Fibroblast of villous mesenchyme (primary cell): ENCODE results near the gene PARN. TPM values are rescaled to one million over a fixed set of nuclear protein-coding genes. Genes with fewer than 3 reads are reported as not detected.
"Not testable (repeated sequence)": the region's sequence is repeated elsewhere in the genome, so short reads cannot be mapped to it uniquely, and the experiment has no call there.

Source experiments
- DNase-seq: peaks from one replicate; pipeline ENCODE4 v3.0.0-alpha.2; 2010; ENCODE audit warnings: low read depth
- H3K4me3 ChIP-seq: 2 replicates; pipeline ENCODE4 v1.5.1; 2011; ENCODE audit warnings: low read depth, mild to moderate bottlenecking, low read length
- CTCF ChIP-seq: IDR thresholded peaks from 2 replicates; pipeline ENCODE4 v1.5.1; 2012; ENCODE audit warnings: low read depth, mild to moderate bottlenecking, low read length; ENCODE audit not compliant: insufficient read depth
- total RNA-seq: library from RNA; depleted of rRNA; stranded (reverse); fragments of >200 nt; gene quantifications from 2 replicates; pipeline ENCODE4 v1.2.3, GENCODE V29; 2012

The PARN gene
- total RNA-seq, 1 donor: 35.4 TPM

GRCh38 chr16:14420721-14421488 lies 209.2 kb downstream of the PARN start:
- peak; percentile 31 for DNase-seq
- no peak overlapping the region for H3K4me3 ChIP-seq
- no peak for TF ChIP-seq CTCF

GRCh38 chr16:14420243-14420642 lies 209.8 kb downstream of the PARN start:
- DNase-seq, H3K4me3 ChIP-seq: not testable (repeated sequence)

- no peak for TF ChIP-seq CTCF
- DNase-seq: no peak
- H3K4me3 ChIP-seq: no peak overlapping the region
Observed at GRCh38 chr16:14419817-14420216, 210.2 kb downstream of the PARN start.

- H3K4me3 ChIP-seq: no peak overlapping the region
- no peak for TF ChIP-seq CTCF
- peak; percentile 53 for DNase-seq
Observed at GRCh38 chr16:14418795-14419225, 211.2 kb downstream of the PARN start.

GRCh38 chr16:14416184-14416583 lies 213.9 kb downstream of the PARN start:
- no peak for TF ChIP-seq CTCF
- H3K4me3 ChIP-seq: no peak overlapping the region
- DNase-seq: no peak

GRCh38 chr16:14415291-14415690 lies 214.8 kb downstream of the PARN start:
- no peak for TF ChIP-seq CTCF
- H3K4me3 ChIP-seq: no peak overlapping the region
- DNase-seq: no peak

- TF ChIP-seq CTCF: no peak
- peak; percentile 98 for DNase-seq
- no peak overlapping the region for H3K4me3 ChIP-seq
Observed at GRCh38 chr16:14409563-14409962, 220.5 kb downstream of the PARN start.
